Fibroblast of gingiva (primary cell): ENCODE data around the gene BTRC.
"Not testable (repeated sequence)": the region's sequence is repeated elsewhere in the genome, so short reads cannot be mapped to it uniquely, and the experiment has no call there.

Experiments used
- DNase-seq: peaks from one replicate; pipeline ENCODE4 v3.0.0-alpha.2; 2011; ENCODE audit warnings: low read depth

BTRC gene

GRCh38 chr10:101353692-101354327, at the start of gene BTRC:
BTRC (plus strand) TSS chr10:101354165; CDS start chr10:101354181, 16 bp downstream.
- DNase-seq: peak; percentile 99

- DNase-seq: no peak
Measured at GRCh38 chr10:101304316-101304715, 49.6 kb upstream of the BTRC start.

GRCh38 chr10:101305320-101306241, 48.4 kb upstream of the BTRC start:
- DNase-seq: no peak

GRCh38 chr10:101308051-101308450, 45.9 kb upstream of the BTRC start:
- DNase-seq: no peak

- DNase-seq: no peak
Measured at GRCh38 chr10:101310529-101311184, 43.3 kb upstream of the BTRC start.

GRCh38 chr10:101311185-101312066, 42.5 kb upstream of the BTRC start:
- no peak for DNase-seq

GRCh38 chr10:101319241-101319915, 34.6 kb upstream of the BTRC start:
- no peak for DNase-seq

GRCh38 chr10:101321073-101321472, 32.9 kb upstream of the BTRC start:
- no peak for DNase-seq

GRCh38 chr10:101322266-101323108, 31.5 kb upstream of the BTRC start:
- DNase-seq: no peak

- DNase-seq: no peak
Measured at GRCh38 chr10:101323495-101323894, 30.5 kb upstream of the BTRC start.

- DNase-seq: not testable (repeated sequence)
Measured at GRCh38 chr10:101327454-101327853, 26.5 kb upstream of the BTRC start.

GRCh38 chr10:101329341-101330032, 24.5 kb upstream of the BTRC start:
- no peak for DNase-seq

- DNase-seq: no peak
Measured at GRCh38 chr10:101330231-101330630, 23.7 kb upstream of the BTRC start.

- DNase-seq: no peak
Measured at GRCh38 chr10:101330631-101331225, 23.2 kb upstream of the BTRC start.

GRCh38 chr10:101331956-101332355, 22.0 kb upstream of the BTRC start:
- DNase-seq: no peak

GRCh38 chr10:101334259-101334658, 19.7 kb upstream of the BTRC start:
- not testable (repeated sequence) for DNase-seq

GRCh38 chr10:101336382-101336781, 17.6 kb upstream of the BTRC start:
- DNase-seq: no peak

GRCh38 chr10:101337836-101338235, 16.1 kb upstream of the BTRC start:
- DNase-seq: no peak

GRCh38 chr10:101341438-101341837, 12.5 kb upstream of the BTRC start:
- DNase-seq: no peak
